OCI-LY3 (cell line): ENCODE data around the gene CSTF3.

Experiments used
- EZH2phosphoT487 ChIP-seq: fragments of 200-600 bp; shearing (Covaris generic); IDR thresholded peaks from 2 replicates; pipeline ENCODE4 v1.6.1; 2018; ENCODE audit warnings: antibody characterized with exemption, mixed run types, low read depth
- TF ChIP-seq, protein P1 (sequence below): fragments of 200-600, 300-600 bp; sonication (generic); IDR thresholded peaks from 2 replicates; pipeline ENCODE4 v1.5.1; 2014; ENCODE audit warnings: antibody characterized with exemption, low read length, low read depth

DNA sequence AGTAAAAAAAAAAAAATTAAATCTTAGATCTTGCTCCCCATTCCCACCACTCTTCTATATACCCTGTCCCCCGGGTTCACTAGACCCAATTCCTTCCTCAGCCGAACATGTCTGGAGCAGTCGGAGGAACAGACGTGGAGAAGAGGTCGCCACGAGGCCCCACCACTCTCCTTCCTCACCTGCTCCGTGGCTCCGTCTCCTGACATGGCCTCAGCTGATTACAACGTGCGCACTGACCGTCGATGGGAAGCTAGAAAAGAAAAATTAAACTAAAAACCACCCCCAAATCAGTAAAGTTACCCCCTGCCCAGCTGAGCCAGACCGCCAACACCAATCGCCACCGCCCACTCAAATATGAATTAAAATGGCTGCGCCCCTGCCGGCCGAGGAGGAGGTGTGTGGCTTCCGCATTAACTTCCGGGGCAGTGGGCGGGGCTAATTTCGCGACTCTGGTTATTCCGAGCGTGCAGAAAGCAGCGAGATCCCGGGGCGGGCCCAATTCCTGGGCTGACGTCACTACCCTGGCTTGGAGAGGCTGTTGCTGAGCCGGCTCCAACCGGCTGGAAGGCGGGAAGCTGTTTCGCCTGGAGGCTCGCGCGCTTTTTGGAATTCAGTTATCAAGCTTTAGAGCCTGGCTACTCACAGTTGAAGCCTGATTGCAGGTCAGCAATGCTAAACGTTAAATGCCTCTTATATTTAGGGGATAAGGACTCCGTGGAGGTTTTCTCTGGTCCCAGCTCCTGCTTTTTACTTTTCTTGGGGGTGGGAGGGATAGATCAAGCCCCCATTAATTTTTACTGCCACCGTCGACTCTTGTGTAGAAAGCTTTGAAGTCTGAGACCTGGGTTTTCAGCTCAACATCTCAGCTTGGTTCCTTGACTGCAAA lies at the start of gene CSTF3:
- TF ChIP-seq, protein P1, sequence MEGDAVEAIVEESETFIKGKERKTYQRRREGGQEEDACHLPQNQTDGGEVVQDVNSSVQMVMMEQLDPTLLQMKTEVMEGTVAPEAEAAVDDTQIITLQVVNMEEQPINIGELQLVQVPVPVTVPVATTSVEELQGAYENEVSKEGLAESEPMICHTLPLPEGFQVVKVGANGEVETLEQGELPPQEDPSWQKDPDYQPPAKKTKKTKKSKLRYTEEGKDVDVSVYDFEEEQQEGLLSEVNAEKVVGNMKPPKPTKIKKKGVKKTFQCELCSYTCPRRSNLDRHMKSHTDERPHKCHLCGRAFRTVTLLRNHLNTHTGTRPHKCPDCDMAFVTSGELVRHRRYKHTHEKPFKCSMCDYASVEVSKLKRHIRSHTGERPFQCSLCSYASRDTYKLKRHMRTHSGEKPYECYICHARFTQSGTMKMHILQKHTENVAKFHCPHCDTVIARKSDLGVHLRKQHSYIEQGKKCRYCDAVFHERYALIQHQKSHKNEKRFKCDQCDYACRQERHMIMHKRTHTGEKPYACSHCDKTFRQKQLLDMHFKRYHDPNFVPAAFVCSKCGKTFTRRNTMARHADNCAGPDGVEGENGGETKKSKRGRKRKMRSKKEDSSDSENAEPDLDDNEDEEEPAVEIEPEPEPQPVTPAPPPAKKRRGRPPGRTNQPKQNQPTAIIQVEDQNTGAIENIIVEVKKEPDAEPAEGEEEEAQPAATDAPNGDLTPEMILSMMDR, result no peak
- TF ChIP-seq EZH2phosphoT487, result no peak
